Measurements from ENCODE around the gene IGF2BP1.
"Not testable (repeated sequence)": the region's sequence is repeated elsewhere in the genome, so short reads cannot be mapped to it uniquely, and the experiment has no call there.

The IGF2BP1 gene

GRCh38 chr17:49035470-49036269, 38.5 kb downstream of the IGF2BP1 start:
- peak; percentile 95 for TF ChIP-seq CTCF (IDR thresholded peaks at IDR 0.05)
- no peak for TF ChIP-seq ZFX (IDR thresholded peaks at IDR 0.05; ENCODE audit: borderline replicate concordance)
- H3K27ac ChIP-seq = peak overlapping the region; percentile 49

- TF ChIP-seq CTCF (IDR thresholded peaks at IDR 0.05) (peak; percentile 37), ZFX (IDR thresholded peaks at IDR 0.05; ENCODE audit: borderline replicate concordance) (no peak)
These were observed 39.1 kb downstream of the IGF2BP1 start for GRCh38 chr17:49036270-49036626.

GRCh38 chr17:49038138-49038537, 41.0 kb downstream of the IGF2BP1 start:
- no peak for TF ChIP-seq CTCF (IDR thresholded peaks at IDR 0.05)
- no peak for TF ChIP-seq ZFX (IDR thresholded peaks at IDR 0.05; ENCODE audit: borderline replicate concordance)
- no peak overlapping the region for H3K27ac ChIP-seq

More at GRCh38 chr17:49036270-49036626, 39.1 kb downstream of the IGF2BP1 start:
- peak overlapping the region; percentile 49 for H3K27ac ChIP-seq

- H3K27ac ChIP-seq = no peak overlapping the region
- TF ChIP-seq ZFX (IDR thresholded peaks at IDR 0.05; ENCODE audit: borderline replicate concordance) (no peak), CTCF (IDR thresholded peaks at IDR 0.05) (no peak)
These were observed 41.4 kb downstream of the IGF2BP1 start for GRCh38 chr17:49038544-49038943.

- not testable (repeated sequence) for H3K27ac ChIP-seq
These were observed 42.3 kb downstream of the IGF2BP1 start for GRCh38 chr17:49039518-49039917.

- TF ChIP-seq CTCF (IDR thresholded peaks at IDR 0.05) = no peak
- TF ChIP-seq ZFX (IDR thresholded peaks at IDR 0.05; ENCODE audit: borderline replicate concordance) = no peak
These were observed 44.3 kb downstream of the IGF2BP1 start for GRCh38 chr17:49041527-49041926.

GRCh38 chr17:49045376-49045775, 48.2 kb downstream of the IGF2BP1 start:
- H3K27ac ChIP-seq = no peak overlapping the region
- TF ChIP-seq ZFX (IDR thresholded peaks at IDR 0.05; ENCODE audit: borderline replicate concordance) = no peak
- TF ChIP-seq CTCF (IDR thresholded peaks at IDR 0.05) = no peak

More at GRCh38 chr17:49041527-49041926, 44.3 kb downstream of the IGF2BP1 start:
- H3K27ac ChIP-seq = no peak overlapping the region
